ENCODE measurements around the gene RAPGEF4.
A peak's percentile ranks its signal among the peaks of the same experiment; 100 is the strongest.

The RAPGEF4 gene

DNA sequence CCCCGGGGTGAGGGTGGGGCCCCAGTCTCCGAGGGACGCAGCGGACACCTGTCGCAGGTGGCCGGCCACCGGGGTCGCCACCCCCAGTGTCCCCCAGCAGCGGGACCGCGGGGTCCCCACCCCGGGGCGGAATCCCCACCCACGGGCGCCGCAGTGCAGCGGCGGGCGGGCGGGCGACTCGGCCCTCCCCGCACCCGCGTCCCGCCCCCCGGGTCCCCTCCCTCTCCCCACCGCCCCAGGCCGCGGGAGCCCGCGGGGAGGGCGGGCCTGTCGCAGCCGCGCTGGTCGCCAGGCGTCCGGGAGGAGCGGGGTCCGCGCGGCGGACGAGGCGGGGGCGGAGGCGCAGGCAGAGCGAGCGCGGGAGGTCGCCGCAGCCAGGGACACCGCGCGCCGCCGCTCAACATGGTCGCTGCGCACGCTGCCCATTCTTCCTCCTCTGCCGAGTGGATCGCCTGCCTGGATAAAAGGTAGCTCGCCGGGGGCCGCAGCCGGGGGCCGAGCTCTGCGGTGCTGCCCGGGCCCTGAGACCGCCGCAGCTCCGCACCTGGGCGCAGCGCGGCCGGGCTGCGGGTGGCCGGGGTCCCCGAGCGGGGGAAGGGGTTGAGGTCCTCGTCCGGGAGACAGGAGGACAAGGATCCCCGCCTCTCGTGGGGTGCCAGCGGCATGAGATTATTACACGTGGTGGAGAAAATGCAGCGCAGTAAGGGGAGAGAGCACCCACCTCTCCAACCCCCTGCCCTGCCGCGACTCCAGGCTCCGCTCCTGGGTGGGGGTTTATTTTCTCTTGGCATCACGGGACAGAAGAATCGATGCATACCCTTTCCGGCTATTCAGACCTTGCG lies at the start of gene RAPGEF4:
TSS of gene RAPGEF4 (plus strand) at position 264 of the 842 bp plus-strand sequence. CDS start at position 403, 139 bp downstream.
- DNase-seq, result no peak

DNA sequence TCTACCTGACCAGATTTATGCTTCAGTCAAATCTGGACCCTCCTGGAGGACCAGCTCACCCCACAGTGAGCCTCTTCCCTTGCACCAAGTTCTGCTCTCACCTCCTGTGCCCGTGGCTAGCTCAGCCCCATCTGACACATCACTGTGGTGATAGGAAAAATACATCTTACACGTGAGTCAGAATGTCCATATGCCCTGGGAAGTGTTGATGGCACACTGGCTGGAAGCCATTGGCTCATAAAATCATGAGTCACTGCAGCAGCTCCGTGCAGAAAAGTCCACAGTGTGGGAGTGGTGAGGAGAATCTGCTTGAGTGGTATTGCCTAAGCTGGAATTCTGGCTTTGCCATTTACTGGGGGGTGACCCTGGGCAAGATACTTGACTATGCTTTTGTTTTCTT lies 42.6 kb upstream of the RAPGEF4 start:
- peak; percentile 88 for DNase-seq

DNA sequence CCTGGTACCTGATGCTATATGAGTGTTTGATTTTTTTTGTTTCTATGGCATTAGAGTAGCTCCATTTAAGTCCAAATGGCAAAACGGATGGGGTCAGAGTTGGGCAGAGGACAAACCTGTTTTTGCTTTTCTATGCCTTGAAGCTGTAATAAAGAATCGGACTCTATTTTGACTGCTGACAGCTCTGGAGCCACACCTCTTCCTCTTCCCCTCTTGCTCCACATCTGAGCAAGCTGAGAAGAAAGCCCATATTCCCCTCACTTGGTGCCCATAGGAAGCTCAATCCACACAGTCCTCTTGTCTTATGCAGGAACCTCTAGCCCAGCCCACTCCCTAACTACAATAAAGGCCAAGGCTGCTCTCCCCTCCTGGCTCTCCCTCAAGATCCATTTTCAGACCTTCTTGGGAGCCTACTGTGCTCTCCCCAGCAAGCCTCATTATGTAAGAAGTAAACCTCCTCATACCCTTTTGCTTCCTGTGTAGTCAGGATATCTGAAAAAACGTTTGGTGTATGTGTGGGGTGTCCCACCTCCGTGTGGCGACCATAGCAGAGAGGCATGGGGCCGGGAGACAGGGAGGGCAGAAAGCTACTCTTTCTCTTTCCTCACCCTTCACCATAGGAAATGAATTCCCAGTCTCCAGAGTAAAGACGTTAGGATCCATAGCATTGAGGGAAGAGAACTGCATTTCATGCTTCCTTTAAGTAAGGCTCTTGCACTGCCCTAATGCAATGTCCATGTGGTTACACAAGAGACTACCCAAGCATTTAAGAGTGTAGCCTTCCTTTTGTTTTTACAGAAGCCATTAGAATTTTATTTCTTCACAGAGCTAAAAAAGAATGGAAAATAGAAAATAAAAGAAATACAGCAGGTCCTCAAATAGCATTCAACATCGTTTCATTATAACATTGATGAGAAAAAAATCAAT lies 41.9 kb upstream of the RAPGEF4 start:
- DNase-seq, result no peak

DNA sequence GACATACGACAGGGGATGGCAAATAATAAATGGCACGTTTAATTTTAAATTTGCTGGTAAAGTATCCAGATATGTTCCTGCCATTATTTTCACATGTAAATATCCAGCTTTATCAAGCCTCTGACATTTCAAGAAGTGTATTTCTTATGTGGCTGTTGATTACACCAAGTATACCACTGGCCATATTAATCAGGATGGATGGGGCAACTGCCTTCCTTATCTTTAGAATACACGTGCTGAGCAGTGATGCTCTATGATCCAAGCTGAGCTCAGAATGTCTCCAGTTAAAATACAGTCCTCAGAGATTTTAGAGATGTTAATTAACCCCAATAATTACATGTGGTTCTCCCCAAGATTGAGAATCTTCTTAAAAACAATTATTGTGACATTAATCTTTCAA lies 38.3 kb upstream of the RAPGEF4 start:
- no peak for DNase-seq

DNA sequence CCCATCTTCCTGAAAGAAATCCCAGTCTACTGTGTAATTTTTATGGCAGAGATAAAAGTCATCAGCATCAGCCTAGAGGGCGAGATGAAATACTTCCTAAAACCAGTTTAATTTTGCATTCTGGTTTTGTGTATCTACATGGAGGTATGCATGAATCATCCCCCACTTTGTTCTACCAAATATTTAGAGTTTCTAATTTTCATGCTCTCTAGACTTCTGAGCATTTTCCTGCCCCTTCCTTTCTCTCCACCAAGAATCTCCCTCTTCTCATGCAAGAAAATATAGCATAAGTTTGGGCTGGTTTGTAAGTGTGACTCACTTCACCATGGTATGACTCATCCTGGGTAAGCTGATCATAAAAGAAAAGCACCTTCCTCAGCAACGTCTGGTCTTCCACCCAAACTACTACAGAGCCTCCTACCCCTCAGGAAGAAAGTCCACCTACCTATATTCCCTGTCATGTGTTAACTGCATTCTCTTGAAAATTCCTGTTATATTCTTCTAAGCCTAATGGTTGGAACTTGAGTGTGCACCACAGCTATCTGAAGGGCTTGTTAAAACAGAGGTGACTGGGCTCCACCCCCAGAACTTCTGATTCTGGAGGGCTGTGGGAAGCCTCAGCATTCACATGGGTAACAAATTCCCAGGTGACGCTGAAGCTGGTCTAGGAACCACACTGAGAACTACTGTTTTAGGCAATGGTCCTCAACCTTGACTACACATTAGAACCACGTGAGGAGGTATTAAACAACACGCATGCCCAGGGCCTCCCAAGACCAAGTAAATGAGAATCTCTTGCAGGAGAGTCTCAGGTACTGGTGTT lies 37.4 kb upstream of the RAPGEF4 start:
- DNase-seq, result peak; percentile 32

DNA sequence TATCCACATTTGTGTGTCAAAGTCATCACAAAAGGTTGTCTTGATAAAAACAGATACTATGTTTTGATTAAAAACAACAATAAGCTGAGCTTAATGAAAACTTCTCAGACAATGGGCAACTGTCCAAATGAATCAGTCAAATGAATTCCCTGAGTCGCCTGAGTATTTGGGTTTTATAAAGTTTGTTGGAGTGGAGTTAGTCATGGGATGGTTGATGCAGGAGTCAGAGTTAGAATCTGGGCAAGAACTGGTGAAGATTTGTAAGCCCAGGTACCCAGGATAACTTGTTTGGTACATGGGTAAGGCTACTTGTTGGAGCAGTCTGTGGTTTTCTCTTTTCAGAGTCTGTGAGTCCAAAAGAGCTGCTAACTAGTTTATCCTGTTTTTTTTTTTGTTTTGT lies 34.4 kb upstream of the RAPGEF4 start:
- DNase-seq, result no peak

DNA sequence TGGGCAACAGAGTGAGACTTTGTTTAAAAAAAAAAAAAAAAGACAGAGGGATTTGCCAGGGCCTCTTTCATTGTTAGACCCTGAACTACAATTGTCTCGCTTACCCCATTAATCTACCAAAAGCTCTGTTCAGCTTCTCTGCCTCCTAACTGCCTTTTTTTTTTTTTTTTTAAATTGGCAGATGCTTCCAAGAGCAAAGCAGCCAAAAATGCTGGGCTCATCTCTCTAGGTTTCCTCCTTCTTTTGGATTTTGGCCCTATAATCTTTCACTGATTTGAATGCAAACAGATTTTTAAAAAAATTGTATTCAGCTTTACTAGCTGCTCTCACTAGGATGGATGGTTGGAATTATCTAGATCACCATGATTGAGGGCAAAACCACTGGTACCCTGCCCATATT lies 33.2 kb upstream of the RAPGEF4 start:
- no peak for DNase-seq

DNA sequence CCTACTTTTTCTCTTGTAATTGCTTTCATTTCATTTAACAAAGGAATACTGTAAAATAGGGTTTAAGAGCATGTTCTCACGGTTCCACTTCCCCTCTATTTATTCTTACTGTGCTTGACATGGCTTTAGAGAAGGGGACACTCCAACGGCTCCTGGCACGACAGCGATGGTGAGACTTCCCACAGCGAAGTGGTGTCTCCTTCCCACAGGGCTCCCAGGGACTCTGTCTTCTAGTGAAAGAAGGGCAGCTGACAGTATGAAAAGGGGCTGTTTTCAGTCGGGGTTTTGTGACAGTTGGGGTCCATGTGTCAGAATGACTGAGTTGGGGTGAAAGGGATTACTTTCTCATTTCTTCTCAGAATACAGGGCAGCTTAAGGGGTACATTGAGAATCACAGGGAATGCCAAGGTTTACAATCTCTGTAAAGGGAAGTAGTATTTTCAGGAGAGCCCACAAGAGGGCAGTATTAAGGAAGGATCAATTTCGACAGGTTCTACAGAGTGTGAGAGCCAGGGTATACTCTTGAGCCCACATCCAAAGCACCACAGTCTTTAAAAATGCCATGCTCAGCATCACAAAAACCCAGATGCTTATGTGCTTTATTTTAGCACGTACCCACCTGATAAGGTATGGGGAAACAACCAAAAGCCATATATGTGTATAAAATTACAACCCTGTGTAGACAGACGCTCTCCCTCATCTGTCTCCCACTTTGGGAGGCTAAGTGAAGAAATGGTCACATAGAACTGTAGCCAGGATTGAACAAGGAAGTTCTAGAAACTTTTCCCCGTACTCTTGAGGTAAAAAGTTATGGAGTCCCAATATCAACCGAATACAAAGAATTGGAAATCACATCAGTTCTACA lies 31.3 kb upstream of the RAPGEF4 start:
- DNase-seq, result no peak

DNA sequence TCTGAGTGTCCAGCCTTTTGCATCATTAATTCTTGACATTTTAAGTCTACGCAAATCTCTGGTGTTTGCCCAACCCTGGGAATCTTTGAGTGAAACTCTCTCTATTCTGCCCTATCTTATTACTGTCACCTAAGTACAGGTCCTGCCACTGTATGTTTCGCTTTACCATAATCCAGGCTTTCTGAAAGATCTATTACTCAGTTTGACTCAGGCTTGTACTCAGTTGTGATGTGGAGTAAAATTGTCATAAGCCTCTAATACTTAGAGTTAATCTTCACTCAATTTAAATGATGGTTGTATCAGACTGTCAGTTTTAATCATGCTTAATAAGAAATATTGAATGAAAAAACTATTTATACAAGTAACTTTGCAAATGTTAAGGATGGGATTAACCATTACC lies 30.3 kb upstream of the RAPGEF4 start:
- no peak for DNase-seq

DNA sequence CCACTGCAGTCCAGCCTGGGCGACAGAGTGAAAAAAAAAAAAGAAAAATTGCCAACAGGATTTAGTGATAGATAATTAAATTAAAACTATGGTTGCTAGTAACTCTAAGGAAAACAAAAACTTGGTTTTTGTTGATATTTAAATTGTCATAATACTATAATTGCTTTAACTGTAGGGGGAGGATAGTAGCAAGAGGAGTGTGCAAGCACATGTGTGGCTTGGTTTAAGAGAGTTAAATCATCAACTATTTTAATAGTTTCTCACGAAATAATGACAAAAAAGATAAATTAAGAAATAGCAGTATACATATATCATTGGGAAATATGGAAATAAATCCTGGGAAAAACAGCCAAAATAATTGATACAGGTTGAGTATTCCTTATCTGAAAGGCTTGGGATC lies 27.4 kb upstream of the RAPGEF4 start:
- DNase-seq, result no peak

DNA sequence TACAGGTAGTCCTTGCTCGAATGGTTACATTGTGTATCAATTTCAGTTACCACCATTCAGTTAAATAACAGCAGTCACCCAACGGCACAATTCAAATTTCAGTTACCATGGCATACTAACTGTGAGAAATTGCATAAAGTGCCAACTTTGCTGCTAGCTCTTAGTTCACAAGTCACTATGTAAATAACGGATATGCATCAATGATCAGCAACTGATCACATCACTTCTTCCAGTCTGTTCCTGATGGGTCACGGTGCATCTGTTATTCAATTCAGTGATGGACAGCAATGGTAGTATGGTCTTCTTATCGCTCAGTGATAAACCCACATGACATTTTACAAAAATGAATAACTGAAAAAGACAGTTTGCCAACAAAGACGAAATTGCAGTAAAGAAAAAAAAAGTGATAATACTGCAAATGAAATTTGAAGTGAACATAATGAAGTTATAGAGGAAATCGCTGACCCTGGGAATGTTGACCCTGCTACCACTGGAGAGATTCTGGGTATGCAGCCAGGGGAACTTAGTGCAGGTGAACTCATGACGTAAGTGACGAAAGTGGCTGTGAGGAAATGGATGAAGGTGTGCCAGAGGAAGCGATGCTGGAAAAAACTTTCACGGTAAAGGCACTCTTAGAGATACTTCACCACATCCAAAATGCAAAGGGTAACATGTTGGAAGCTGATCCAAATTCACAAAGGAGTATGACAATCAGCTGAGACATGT lies 25.9 kb upstream of the RAPGEF4 start:
- no peak for DNase-seq

DNA sequence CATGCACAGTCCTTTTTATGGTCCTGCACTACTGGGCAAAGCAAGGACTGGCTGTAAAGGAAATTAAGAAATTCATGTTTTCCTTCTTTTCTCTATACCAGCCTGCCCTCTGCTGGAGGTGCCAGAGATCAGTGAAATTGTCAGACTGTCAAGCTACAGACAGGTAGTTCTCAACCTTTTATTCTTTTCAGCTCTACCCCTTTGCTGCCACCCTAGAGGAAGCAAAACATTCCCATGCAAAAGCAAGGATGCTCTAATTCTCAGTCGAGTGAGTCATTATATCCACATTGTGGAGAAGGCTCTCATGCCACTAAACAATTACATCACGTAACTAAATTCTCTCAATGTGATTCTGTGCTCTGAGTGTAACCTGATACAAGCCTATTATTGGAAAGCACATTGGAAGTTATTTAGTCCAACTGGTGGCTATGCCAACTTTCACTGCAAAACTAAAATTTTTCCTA lies 25.0 kb upstream of the RAPGEF4 start:
- DNase-seq, result peak; percentile 49

DNA sequence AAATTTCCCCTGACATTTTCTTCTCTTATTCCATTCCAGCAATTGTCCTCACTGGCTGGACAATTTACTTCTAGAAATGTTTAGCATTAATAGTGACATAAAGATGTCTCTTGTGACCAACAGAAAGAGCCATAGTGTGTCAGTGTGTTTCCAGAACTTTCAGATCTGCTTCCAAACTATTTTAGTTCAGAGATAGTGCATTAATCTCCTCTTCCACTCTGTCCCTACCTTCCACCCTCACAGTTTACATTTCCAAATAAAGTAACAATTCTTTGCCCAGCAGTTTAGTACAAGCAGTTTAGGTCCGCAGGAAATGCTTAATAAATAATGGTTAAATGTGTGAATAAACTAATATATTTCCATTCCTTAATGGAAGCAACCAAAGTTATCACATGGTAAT lies 24.5 kb upstream of the RAPGEF4 start:
- DNase-seq, result no peak

DNA sequence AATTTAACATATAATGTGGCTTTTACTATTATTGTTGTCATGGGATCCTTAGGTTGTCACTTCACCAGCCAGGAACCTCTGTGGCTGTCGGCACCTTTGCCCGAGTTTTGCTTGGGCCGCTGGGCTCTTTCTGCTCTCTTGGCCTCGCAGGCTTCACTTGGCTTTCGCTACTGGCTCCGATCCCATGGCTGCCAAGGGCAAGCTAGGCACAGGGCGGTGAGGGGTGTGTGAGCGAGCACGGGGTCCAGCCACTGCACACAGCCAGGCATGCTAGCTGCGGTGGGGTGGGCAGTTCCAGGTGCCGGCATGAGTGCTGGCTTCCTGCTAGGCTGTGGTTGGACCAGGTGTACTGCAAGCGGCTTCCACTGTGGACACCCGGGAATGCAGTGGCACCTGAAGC lies 23.4 kb upstream of the RAPGEF4 start:
- DNase-seq, result no peak

DNA sequence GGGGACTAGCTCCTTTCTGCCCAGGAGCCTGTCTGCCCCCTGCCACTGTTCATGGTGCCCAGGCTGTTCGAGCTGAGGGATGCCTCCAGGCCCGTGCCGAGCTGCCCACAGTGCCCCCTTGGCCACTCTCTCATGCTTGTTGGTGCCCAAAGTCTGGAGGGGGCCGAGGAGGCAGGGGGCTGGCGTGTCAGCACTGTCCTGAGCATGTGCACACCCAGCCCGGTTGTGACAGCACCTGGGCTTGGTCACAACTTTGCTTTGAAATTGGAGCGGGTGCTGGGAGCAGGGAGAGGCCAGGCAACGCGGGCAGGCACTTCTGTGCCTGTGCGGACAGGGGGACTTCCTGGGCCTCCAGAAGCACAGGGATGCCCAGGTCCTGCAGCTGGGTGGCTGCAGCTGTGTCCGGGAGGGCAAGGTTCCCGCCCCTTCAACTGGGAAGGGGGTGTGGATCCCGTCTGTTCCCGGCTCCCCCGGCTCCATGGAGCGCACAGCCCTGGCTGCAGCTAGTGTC lies 22.2 kb upstream of the RAPGEF4 start:
- no peak for DNase-seq

DNA sequence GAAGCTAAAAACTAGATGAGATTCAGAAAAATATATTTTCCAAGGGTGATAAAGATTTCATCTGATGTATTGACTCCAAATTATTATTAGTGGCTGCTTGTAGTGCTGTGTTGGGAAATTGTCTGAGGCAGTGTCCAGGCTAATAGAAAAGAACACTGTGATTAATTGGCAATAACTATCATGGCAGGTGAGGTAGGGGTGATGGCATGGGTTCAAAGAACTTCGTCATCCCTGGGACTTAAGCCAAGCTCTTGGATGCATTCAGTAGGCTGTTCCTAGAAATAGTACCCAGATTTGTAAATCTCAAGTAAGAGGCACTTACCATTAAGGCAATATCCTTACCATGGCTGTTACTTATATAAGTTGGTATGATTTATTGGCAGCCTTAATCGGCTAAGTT lies 13.2 kb upstream of the RAPGEF4 start:
- no peak for DNase-seq

DNA sequence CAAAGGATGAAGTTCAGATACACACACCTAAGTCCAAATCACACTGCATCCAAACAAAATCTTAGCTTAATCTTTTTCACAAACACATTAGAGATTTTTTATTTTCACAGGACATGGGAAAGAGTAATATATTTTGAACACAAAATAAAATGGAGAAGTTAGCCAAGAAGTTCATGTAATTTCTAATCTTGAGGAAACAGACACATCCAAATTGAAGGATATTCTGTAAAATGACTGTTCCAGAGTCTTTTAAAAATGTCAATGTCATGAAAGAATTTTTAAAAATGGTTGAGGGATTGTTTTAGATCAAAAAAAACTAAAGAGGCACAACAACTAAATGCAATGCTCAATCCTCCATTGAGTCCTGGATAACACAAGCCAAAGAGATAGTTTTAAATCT lies 12.4 kb upstream of the RAPGEF4 start:
- no peak for DNase-seq

DNA sequence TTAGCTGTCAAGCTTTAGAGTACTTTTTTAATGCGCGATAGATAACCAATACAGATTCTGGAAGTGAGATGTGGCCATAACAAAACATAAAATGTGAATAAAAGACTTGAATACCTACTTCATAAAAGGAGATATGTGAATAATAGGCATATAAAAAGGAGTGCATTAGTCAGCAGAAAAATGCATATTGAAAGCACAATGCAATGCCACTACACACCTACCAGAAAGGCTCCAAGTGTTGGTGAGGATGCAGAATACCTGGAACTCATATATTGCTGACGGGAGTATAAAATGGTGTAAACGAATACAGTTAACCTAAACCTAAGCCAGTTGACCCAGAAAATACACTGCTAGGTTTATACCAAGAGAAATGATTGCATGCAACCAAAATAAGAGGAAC lies 10.9 kb upstream of the RAPGEF4 start:
- no peak for DNase-seq

DNA sequence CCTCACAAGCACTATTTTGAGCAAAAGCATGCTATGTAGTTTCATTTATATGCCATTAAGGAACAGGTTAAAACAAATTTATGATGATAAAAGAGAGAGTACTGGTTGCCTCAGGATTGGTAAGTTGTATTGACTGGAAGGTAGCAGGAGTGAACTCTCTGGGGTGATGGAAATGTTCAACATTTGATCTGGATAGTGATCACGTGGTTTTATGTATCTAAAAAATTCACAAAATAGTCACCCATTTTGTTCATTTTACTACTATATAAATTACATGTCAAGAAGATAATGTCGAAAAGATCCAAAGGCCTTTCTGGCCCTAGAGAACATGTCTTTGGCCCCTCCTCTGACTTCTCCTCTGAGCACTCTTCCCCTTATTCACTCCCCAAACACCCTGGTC lies 10.4 kb upstream of the RAPGEF4 start:
- no peak for DNase-seq

DNA sequence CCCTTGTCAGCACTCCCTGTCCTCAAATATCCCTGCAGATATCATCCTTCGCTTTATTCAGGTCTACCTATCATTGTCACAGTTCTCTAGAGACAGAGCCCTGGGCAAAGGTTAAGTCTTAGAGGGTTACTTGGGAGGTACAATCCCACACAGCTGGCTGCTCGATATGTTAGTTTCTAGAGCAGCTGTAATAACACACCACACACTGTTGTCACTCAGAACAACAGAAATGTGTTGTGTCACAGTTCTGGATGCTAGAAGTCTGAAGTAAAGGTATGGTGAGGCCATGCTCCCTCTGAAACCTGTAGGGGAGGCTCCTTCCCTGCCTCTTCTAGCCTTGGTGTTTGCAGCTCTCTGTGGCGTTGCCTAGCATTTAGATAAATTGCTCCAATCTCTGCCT lies 9.9 kb upstream of the RAPGEF4 start:
- no peak for DNase-seq

DNA sequence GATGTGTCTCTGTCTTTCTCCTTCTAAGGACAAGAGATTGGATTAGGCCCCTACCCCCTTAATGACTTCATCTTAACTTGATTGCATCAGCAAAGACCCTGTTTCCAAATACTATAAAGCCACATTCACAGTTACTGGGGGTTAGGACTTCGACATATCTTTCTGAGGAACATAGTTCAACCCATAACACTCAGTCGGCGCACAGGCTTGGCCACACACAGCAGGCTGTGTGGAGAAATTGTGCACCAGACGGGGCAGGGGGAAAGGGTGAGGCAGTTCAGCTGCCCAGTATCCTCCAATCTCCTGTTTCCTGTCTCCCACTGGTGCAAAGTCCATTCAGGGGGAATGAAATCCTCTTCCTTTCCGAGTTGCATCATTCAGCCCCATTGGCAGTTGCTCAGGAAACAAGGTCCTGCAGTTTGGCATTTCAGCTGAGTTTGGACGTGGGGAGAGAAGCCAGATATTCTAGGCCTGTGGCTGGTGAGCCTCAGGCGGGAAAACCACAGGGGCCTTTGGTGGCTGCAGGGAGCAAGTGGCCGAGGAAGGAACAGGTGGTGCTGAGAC lies 9.4 kb upstream of the RAPGEF4 start:
- DNase-seq, result no peak
